K562 (cell line): ENCODE data around the gene GEMIN2. TPM values are rescaled to one million over a fixed set of nuclear protein-coding genes. Genes with fewer than 3 reads are reported as not detected.

Experiments used
- ETV1 ChIP-seq: fragments of 450-650 bp; conservative IDR thresholded peaks from 2 replicates; pipeline ENCODE4 v1.6.1; 2016; ENCODE audit warnings: missing genetic modification characterization, control low read depth, low read depth, missing compliant biosample characterization
- FOSL1 ChIP-seq: fragments of 200-800 bp; sonication (Bioruptor generic); conservative IDR thresholded peaks from 2 replicates; pipeline ENCODE4 v1.6.1; 2016; ENCODE audit warnings: missing genetic modification characterization, missing compliant biosample characterization
- GABPB2 ChIP-seq: fragments of 250-450 bp; sonication (Bioruptor Pico); conservative IDR thresholded peaks from 2 replicates; pipeline ENCODE4 v1.5.1; 2021; ENCODE audit warnings: mild to moderate bottlenecking
- KLF10 ChIP-seq: fragments of 250-450 bp; sonication (Bioruptor Pico); IDR thresholded peaks from 2 replicates; pipeline ENCODE4 v1.6.1; 2021; ENCODE audit warnings: matching md5 sums
- MTF1 ChIP-seq: fragments of 250-450 bp; sonication (Bioruptor Pico); IDR thresholded peaks from 2 replicates; pipeline ENCODE4 v1.9.0; 2021; ENCODE audit warnings: moderate library complexity, mild to moderate bottlenecking, inconsistent platforms, borderline replicate concordance
- NFRKB ChIP-seq: fragments of 450-650 bp; IDR thresholded peaks from 2 replicates; pipeline ENCODE4 v1.6.1; 2016; ENCODE audit warnings: low read depth
- NUFIP1 ChIP-seq: fragments of 450-650 bp; IDR thresholded peaks from 2 replicates; pipeline ENCODE4 v1.6.1; 2018; ENCODE audit not compliant: partially characterized antibody
- POLR3A ChIP-seq: IDR thresholded peaks from 2 replicates; pipeline ENCODE4 v1.6.1; 2011; ENCODE audit warnings: borderline replicate concordance, mild to moderate bottlenecking, moderate library complexity; ENCODE audit not compliant: insufficient read length, insufficient read depth; ENCODE audit errors: extremely low read depth
- RB1 ChIP-seq: fragments of 450-650 bp; IDR thresholded peaks from 2 replicates; pipeline ENCODE4 v1.6.1; 2017; ENCODE audit warnings: low read depth, mild to moderate bottlenecking
- RCOR1 ChIP-seq, 2 experiments: IDR thresholded peaks; 2 replicates each; pipeline ENCODE4 v1.6.1; 2012; ENCODE audit warnings: low read depth in 2 of 2, low read length in 2 of 2, borderline replicate concordance in 1 of 2, improper control_type of control experiment in 1 of 2
- SMAD3 ChIP-seq: fragments of 450-650 bp; formaldehyde crosslinking; conservative IDR thresholded peaks from 2 replicates; pipeline ENCODE4 v1.4.0; 2020; ENCODE audit warnings: mild to moderate bottlenecking
- STAT5A ChIP-seq: IDR thresholded peaks from 2 replicates; pipeline ENCODE4 v1.6.1; 2012; ENCODE audit warnings: low read length, inconsistent platforms, borderline replicate concordance
- TOE1 ChIP-seq, 2 experiments: fragments of 450-650 bp in 1 of 2; sonication (generic) in 1 of 2; formaldehyde crosslinking in 1 of 2; IDR thresholded peaks; 2 replicates each; pipeline versions ENCODE4 v1.7.1 to v1.8.0; 2016 to 2022; ENCODE audit warnings: borderline replicate concordance in 2 of 2, mild to moderate bottlenecking in 2 of 2, antibody characterized with exemption in 1 of 2, inconsistent platforms in 1 of 2, low read depth in 1 of 2, missing genetic modification reagents in 1 of 2, moderate library complexity in 1 of 2
- ZNF263 ChIP-seq: sonication (generic); formaldehyde crosslinking; IDR thresholded peaks from 2 replicates; pipeline ENCODE4 v1.8.0; 2022; ENCODE audit warnings: mild to moderate bottlenecking, missing genetic modification reagents, borderline replicate concordance
- polyA plus RNA-seq, 8 experiments: library from polyadenylated mRNA; depleted of rRNA in 4 of 8; stranded (reverse) in 5 of 8; unstranded in 3 of 8; fragments of >200 nt; fragmentation: Nextera tagmentation in 2 of 8; fragmentation: Illumina TruSeq in 1 of 8; extraction: Ambion mirVana in 2 of 8; extraction: Trizol in 1 of 8; gene quantifications; 2 replicates each; pipeline versions ENCODE4 v1.2.1 to v1.2.3, GENCODE V29; 2011 to 2014; ENCODE audit warnings: inconsistent platforms in 1 of 8, missing spikeins in 1 of 8
- total RNA-seq, 7 experiments: library from RNA; depleted of rRNA in 6 of 7; stranded (reverse); fragments of >200 nt in 6 of 7; fragmentation: Illumina TruSeq in 2 of 7; extraction: Trizol in 2 of 7; gene quantifications; 2 replicates each; pipeline versions ENCODE4 v1.2.1 to v1.2.3, GENCODE V29; 2011 to 2021; ENCODE audit warnings: low replicate concordance in 1 of 7
- TF ChIP-seq, protein P1 (sequence below): IDR thresholded peaks from 2 replicates; pipeline ENCODE4 v1.6.1; 2014; ENCODE audit warnings: antibody characterized with exemption
- TF ChIP-seq, protein P2 (sequence below): sonication (generic); formaldehyde crosslinking; IDR thresholded peaks from 2 replicates; pipeline ENCODE4 v1.9.0; 2022; ENCODE audit warnings: mild to moderate bottlenecking, missing genetic modification reagents
- TF ChIP-seq, protein P3 (sequence below): fragments of 450-650 bp; formaldehyde crosslinking; conservative IDR thresholded peaks from 2 replicates; pipeline ENCODE4 v1.4.0; 2022; ENCODE audit warnings: mild to moderate bottlenecking, missing genetic modification characterization
- TF ChIP-seq, protein P4 (sequence below), 3 experiments: fragments of 200-800 bp in 1 of 3; fragments of 250-450 bp in 1 of 3; fragments of 450-650 bp in 1 of 3; sonication (Bioruptor Pico) in 1 of 3; sonication (Bioruptor generic) in 1 of 3; formaldehyde crosslinking in 1 of 3; IDR thresholded peaks; 2 replicates each; pipeline versions ENCODE4 v1.6.1 to v1.8.0; 2016 to 2022; ENCODE audit warnings: mild to moderate bottlenecking in 2 of 3, missing genetic modification characterization in 2 of 3, missing compliant biosample characterization in 1 of 3, moderate library complexity in 1 of 3

GEMIN2 gene
- total and polyA plus RNA-seq, 9 of the 15 experiments (the other 6 are each of a cell fraction or from before 2014, with no cell fraction given) = 23.0 to 87.6 (median 45.5) TPM

DNA sequence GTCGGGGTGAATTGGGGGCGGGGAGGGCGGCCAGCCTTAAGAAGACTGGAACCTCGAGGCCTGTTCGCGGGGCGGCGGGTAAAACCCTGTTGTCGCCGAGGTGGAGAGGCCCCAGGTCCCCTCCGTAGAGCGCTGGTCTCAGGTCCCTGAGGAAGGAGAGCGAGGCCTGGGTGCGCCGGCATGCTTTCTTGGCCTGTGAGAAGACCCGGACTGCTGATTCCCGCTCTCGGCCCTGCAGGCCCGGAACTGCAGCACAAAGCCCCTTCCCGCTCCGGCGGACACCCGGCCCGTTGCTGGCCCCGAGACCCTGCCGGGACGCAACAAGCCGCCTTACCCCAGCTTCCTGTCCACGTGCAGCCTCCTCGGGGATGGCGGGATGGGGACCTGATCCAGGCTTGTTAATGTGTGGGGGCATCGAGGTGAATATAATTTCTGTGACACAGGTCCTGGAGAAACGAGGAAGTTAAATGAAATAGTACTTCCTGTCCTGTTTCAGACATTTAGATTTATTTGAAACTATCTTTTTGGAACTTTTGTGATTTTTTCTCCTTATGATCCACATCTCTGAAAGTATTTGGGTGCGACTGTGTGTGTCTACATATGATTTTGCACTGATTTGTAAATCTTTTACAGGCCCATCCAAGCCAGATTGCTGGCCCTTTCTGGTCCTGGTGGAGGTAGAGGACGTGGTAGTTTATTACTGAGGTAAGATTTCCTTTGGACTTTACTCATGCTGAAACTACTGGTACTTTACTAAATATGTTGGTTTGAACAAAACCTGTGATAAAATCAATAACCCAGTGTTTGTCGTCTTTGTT, 61.5 kb downstream of the GEMIN2 start (continued):
- TF ChIP-seq, protein P1, sequence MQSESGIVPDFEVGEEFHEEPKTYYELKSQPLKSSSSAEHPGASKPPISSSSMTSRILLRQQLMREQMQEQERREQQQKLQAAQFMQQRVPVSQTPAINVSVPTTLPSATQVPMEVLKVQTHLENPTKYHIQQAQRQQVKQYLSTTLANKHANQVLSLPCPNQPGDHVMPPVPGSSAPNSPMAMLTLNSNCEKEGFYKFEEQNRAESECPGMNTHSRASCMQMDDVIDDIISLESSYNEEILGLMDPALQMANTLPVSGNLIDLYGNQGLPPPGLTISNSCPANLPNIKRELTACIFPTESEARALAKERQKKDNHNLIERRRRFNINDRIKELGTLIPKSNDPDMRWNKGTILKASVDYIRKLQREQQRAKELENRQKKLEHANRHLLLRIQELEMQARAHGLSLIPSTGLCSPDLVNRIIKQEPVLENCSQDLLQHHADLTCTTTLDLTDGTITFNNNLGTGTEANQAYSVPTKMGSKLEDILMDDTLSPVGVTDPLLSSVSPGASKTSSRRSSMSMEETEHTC = no peak
- no peak for TF ChIP-seq ETV1 (tag)
- no peak for TF ChIP-seq ZNF263 (CRISPR knock-in tag)
- 0 out of 2 replicates have a peak, but pooled peaks have one; percentile 41 for TF ChIP-seq NFRKB
- TF ChIP-seq, protein P2, sequence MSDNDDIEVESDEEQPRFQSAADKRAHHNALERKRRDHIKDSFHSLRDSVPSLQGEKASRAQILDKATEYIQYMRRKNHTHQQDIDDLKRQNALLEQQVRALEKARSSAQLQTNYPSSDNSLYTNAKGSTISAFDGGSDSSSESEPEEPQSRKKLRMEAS (CRISPR knock-in tag) = peak; percentile 51
- TF ChIP-seq STAT5A = no peak
- TF ChIP-seq GABPB2 (CRISPR knock-in tag) = no peak
- no peak for TF ChIP-seq POLR3A
- no peak for TF ChIP-seq SMAD3 (CRISPR knock-in tag)
- peak; percentile 17; the same call in 1 of the 2 replicates for TF ChIP-seq RB1
- TF ChIP-seq NUFIP1 = no peak
- TF ChIP-seq TOE1 (IDR thresholded peaks at IDR 0.05; ENCODE audit: borderline replicate concordance) = no peak
- TF ChIP-seq TOE1 (CRISPR knock-in tag; IDR thresholded peaks at IDR 0.05; ENCODE audit: borderline replicate concordance, low read depth) = no peak
- TF ChIP-seq, protein P3, sequence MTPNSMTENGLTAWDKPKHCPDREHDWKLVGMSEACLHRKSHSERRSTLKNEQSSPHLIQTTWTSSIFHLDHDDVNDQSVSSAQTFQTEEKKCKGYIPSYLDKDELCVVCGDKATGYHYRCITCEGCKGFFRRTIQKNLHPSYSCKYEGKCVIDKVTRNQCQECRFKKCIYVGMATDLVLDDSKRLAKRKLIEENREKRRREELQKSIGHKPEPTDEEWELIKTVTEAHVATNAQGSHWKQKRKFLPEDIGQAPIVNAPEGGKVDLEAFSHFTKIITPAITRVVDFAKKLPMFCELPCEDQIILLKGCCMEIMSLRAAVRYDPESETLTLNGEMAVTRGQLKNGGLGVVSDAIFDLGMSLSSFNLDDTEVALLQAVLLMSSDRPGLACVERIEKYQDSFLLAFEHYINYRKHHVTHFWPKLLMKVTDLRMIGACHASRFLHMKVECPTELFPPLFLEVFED (CRISPR knock-in tag) = no peak
- TF ChIP-seq MTF1 (CRISPR knock-in tag) = no peak
- TF ChIP-seq RCOR1 (IDR thresholded peaks at IDR 0.05; ENCODE audit: borderline replicate concordance in 1 of 2, low read depth in 2 of 2, low read length in 2 of 2) = no peak
- no peak for TF ChIP-seq KLF10 (CRISPR knock-in tag)
- TF ChIP-seq, protein P4, sequence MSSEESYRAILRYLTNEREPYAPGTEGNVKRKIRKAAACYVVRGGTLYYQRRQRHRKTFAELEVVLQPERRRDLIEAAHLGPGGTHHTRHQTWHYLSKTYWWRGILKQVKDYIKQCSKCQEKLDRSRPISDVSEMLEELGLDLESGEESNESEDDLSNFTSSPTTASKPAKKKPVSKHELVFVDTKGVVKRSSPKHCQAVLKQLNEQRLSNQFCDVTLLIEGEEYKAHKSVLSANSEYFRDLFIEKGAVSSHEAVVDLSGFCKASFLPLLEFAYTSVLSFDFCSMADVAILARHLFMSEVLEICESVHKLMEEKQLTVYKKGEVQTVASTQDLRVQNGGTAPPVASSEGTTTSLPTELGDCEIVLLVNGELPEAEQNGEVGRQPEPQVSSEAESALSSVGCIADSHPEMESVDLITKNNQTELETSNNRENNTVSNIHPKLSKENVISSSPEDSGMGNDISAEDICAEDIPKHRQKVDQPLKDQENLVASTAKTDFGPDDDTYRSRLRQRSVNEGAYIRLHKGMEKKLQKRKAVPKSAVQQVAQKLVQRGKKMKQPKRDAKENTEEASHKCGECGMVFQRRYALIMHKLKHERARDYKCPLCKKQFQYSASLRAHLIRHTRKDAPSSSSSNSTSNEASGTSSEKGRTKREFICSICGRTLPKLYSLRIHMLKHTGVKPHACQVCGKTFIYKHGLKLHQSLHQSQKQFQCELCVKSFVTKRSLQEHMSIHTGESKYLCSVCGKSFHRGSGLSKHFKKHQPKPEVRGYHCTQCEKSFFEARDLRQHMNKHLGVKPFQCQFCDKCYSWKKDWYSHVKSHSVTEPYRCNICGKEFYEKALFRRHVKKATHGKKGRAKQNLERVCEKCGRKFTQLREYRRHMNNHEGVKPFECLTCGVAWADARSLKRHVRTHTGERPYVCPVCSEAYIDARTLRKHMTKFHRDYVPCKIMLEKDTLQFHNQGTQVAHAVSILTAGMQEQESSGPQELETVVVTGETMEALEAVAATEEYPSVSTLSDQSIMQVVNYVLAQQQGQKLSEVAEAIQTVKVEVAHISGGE (CRISPR knock-in tag; IDR thresholded peaks at IDR 0.05) = 0 out of 6 replicates have a peak, but pooled peaks of 2 of the 3 experiments have one; percentile 28 to 33
- TF ChIP-seq FOSL1 = no peak
